Measurements from ENCODE around the gene GMDS.
A peak's percentile ranks its signal among the peaks of the same experiment; 100 is the strongest.

GMDS gene

DNA sequence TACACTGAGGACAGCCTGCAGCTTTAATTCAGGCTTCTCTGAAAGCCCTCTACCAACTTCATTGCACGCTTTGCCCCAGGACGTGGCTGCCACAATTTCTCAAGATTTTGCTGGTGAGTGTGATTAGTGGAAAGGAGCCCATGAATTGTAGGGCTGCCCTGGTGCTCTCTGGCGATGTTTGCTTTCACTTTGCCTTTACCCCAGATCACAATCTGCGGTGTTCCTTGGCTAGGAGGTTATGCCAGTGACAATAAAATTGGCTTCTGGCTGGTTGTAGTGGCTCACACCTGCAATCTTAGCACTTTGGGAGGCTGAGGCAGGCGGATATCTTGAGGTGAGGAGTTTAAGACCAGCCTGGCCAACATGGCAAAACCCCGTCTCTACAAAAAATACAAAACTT is 496.4 kb downstream of the GMDS start:
- DNase-seq (ENCODE audit: low read depth, low spot score): no peak

DNA sequence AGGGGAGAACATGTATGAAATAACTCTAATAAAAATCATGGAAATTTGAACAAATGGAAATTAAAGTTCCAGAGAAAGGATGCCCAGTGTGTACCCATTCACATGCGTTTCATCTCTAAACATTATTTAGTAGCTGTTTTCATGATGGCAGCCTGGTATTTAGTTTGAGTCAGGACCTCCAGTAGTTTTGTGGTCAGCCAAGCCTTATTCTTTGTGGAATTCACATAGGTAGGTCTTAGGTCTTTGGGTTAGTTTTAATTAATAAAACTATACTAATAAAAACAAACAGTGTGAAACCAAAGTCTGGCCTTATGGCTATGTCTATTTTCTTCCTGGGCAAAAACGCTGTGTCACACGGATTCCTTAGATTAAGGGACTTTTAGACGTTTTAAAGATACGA is 497.9 kb downstream of the GMDS start:
- DNase-seq (ENCODE audit: low read depth, low spot score): peak; percentile 23

GRCh38 chr6:1747003-1747402 is 498.4 kb downstream of the GMDS start:
- peak; percentile 74 for DNase-seq (ENCODE audit: low read depth, low spot score)

- DNase-seq (ENCODE audit: low read depth, low spot score): no peak
Measured at GRCh38 chr6:1745814-1746213, 499.6 kb downstream of the GMDS start.

- DNase-seq (ENCODE audit: low read depth, low spot score): no peak
Measured at GRCh38 chr6:1744543-1744942, 500.9 kb downstream of the GMDS start.

DNA sequence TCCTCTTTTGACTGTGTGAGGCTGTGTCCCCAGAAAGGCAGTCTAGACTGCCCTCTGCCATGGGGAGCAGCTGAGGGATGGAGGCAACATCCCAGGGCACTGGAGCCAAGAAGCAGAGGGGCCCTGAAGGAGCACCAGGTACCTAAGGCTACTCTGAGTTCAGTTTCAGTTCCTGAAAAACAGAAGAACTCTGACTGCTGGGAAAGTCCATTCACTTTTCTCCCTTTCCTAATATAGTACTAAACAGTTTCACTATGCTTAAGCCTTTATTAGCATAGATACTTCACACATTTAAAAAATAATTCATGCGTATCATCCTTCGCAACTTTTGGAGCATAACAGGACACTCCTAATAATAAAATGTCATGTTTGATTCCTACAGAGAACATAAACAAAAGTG is 505.7 kb downstream of the GMDS start:
- DNase-seq (ENCODE audit: low read depth, low spot score): no peak

DNA sequence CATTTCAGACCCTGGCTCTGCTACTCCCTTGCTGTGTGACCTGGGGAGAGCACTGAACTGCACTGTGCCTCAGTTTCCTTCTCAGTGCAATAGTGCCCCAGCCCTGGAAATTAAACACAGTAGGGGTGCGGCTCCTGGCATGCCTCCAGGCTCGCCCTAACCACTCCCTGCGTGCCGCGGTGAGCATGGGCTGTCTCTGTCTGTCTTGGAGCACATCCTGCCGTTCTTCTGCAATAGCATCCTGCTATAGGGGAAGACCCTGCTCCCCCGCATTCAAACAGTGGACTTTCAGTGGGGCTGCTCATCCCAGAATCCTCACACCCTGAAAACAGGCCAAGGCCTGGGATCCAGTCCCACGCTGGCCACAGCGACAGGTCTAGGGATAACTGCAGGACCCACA is 506.2 kb downstream of the GMDS start:
- no peak for DNase-seq (ENCODE audit: low read depth, low spot score)

DNA sequence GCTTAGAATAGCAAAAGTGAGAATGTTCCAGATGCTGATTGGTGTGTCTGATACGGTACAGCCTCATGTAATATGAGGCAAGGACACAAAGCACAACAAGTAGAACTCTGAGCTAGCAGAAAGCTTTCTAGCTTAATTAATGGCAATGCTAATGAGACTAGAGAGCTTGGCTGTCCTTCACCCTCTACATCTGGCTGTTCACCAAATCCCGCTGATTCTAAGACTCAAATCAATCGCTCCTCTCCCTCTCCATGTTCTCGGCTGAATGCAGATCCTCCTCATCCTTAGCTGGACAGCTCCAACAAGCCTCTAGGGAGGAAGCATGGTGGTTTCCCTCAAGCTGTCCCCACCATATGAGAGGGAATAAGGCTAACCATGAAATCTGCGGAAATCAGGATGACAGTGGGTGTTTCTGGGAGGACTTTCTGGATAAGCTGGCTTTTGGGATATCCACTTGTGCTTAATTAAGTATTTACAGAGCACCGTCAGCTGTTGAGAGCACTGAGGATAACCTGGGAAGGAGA is 506.8 kb downstream of the GMDS start:
- DNase-seq (ENCODE audit: low read depth, low spot score): no peak

GRCh38 chr6:1737463-1738311 is 507.7 kb downstream of the GMDS start:
- no peak for DNase-seq (ENCODE audit: low read depth, low spot score)

- no peak for DNase-seq (ENCODE audit: low read depth, low spot score)
Measured at GRCh38 chr6:1736346-1737105, 508.9 kb downstream of the GMDS start.

GRCh38 chr6:1735239-1735803 is 510.1 kb downstream of the GMDS start:
- DNase-seq (ENCODE audit: low read depth, low spot score): no peak

GRCh38 chr6:1730882-1731281 is 514.5 kb downstream of the GMDS start:
- no peak for DNase-seq (ENCODE audit: low read depth, low spot score)

- DNase-seq (ENCODE audit: low read depth, low spot score): peak; percentile 57
Measured at GRCh38 chr6:1729750-1730140, 515.7 kb downstream of the GMDS start.

GRCh38 chr6:1729133-1729749 is 516.2 kb downstream of the GMDS start:
- DNase-seq (ENCODE audit: low read depth, low spot score): peak; percentile 64

DNA sequence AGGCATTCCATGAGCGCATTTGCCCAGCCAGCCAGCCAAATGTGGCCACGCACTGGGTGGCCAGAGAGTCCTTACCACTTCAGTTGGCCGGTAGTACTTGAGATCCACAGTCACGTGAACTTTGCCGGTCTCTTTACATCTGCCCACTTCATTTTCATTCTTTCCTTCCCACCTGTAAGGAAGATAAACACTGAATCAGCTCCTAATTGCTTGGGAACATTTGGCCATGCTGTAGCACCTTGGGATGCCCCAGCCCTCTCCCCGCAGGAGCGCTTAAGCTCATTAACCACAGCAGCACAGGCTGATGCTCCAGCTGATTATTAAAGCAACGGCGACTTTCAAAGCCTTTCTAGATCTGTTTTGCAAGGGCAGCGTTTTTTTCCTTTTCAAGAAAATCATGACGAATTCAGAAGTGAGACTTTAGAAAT is 519.0 kb downstream of the GMDS start:
- peak; percentile 26 for DNase-seq (ENCODE audit: low read depth, low spot score)

DNA sequence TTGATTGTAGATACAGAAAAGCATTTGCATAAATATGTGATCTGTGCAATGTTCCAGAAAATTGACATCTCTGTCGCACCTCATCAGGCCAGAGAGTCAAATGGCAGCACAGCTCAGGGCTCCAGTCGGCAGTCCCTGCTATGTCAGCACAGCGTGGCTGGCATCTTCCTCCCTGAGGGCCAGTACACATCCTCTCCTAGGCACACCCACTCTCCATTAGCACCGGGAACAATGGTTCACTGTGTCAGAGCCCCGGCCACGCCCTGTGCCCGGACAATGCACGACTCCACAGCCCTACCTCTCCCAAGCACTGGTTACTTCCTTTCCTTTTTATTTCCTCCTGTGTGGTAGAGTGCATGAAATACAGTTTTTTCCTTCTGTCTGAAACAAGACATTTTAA is 520.8 kb downstream of the GMDS start:
- DNase-seq (ENCODE audit: low read depth, low spot score): no peak

GRCh38 chr6:1724124-1724523 is 521.3 kb downstream of the GMDS start:
- DNase-seq (ENCODE audit: low read depth, low spot score): no peak

DNA sequence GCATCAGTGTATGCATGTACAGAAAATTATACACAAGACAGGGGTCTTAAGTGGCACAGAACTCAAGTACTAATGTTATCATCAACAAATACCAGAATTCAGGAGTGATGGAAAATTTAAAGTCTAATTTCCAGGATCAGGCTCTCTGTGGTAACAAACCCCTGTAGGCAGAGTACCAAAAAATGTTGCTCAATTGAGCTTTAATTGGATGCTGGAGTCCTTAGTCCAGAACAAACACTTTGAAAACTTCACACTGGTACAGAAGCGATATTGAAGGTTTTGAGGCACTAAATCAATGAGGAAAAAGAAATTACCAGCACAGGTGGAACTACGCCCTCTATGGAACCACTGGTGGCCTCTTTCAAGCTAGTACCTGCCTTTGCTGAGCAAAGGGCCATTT is 522.6 kb downstream of the GMDS start:
- DNase-seq (ENCODE audit: low read depth, low spot score): peak; percentile 29

GRCh38 chr6:1720620-1721322 is 524.6 kb downstream of the GMDS start:
- no peak for DNase-seq (ENCODE audit: low read depth, low spot score)

DNA sequence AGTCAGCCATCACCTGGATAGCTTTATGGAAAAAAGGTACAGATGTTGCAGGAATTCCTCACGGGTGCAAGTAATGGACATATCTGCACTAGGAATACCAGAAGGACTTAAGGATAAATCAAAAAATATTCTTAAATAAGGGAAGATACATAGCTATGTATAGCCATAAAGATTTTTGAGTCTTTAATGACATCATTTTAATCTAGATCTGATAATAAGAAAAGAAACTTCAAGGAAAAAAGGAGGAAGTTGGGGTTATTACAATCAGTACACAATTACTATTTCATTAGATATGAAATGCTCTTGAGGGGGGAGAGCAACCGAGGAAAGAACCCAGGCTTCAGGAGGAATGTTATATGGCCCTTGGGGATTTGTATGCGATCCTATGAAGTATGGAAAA is 525.5 kb downstream of the GMDS start:
- no peak for DNase-seq (ENCODE audit: low read depth, low spot score)

DNA sequence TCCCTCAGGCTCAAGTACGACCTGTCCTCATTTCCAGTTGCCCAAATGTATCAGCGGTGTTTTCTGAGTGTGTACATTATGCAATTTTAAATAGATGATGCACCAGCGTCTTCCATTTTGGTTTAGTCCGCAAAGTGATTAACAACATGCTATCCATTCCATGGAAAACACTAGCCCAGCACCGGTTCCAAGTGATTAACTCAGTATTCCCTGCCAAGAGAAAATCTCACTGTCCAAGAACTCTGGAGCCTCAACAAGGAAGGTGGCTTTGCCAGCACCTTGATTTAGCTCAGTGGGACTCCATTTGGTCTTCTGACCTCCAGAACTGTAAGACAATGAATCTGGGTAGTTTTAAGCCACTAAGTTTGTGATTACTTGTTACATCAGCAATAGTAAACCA is 528.5 kb downstream of the GMDS start:
- DNase-seq (ENCODE audit: low read depth, low spot score): peak; percentile 33

Measured in astrocyte of the hippocampus (primary cell).